LNCAP (cell line): Measurements from ENCODE around the gene ROCK2.

Experiments used
- CTCF ChIP-seq: fragments of 450-650 bp; IDR thresholded peaks from 2 replicates; pipeline ENCODE4 v1.5.1; 2017; ENCODE audit warnings: mild to moderate bottlenecking

The ROCK2 gene

GRCh38 chr2:11286323-11286722 is 58.1 kb downstream of the ROCK2 start:
- TF ChIP-seq CTCF = no peak

GRCh38 chr2:11285499-11285898 is 58.9 kb downstream of the ROCK2 start:
- TF ChIP-seq CTCF = no peak

- TF ChIP-seq CTCF = no peak
These were observed 63.2 kb downstream of the ROCK2 start for GRCh38 chr2:11281186-11281585.

GRCh38 chr2:11280713-11281112 is 63.7 kb downstream of the ROCK2 start:
- no peak for TF ChIP-seq CTCF

GRCh38 chr2:11279398-11279797 is 65.0 kb downstream of the ROCK2 start:
- TF ChIP-seq CTCF = no peak

- no peak for TF ChIP-seq CTCF
These were observed 66.2 kb downstream of the ROCK2 start for GRCh38 chr2:11278219-11278618.

- no peak for TF ChIP-seq CTCF
These were observed 68.5 kb downstream of the ROCK2 start for GRCh38 chr2:11275910-11276309.

- TF ChIP-seq CTCF = no peak
These were observed 73.5 kb downstream of the ROCK2 start for GRCh38 chr2:11270891-11271290.
